ENCODE measurements around the gene TMEM215.

GRCh38 chr9:32764139-32764538 lies 19.2 kb upstream of the TMEM215 start:
- TF ChIP-seq CTCF (IDR thresholded peaks at IDR 0.05), result no peak
- TF ChIP-seq POLR2A (IDR thresholded peaks at IDR 0.05), result no peak
